ENCODE measurements around the gene USP26. TPM values are rescaled to one million over a fixed set of nuclear protein-coding genes. Genes with fewer than 3 reads are reported as not detected.

The USP26 gene
- total RNA-seq, 1 donor from 2014 or later = not detected

DNA sequence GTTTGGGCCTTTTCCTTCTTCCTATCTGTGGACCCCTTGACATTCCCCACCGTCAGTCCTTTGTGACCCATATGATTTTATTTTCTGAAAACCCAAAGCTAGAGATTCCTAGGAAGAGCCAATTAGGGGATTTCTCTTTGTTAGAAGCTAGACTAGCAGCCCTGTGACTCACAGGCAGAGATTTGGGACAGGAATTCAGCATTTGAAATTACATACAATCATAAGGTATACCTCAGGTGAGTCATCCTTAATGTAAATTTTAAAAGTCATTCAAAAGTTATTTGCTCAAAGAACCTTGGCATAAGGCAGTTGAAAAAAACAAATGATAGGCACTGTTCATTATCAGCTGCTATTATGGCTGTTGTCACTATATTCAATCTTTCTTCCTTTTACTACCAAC is 40.6 kb downstream of the USP26 start:
- no peak overlapping the region for H3K4me3 ChIP-seq (ENCODE audit: insufficient read depth, low read depth, low read length)
- no peaks in the 10 kb centered on the region for H4K20me1 ChIP-seq (ENCODE audit: insufficient read depth, low read length)
- DNase-seq (ENCODE audit: low read depth) = no peak
- no peak overlapping the region for H3K27ac ChIP-seq (ENCODE audit: low read depth, low read length)
- no peak overlapping the region for H3K9ac ChIP-seq (ENCODE audit: low read length)
- Mint-ChIP-seq H3K9me3 (ENCODE audit: unreplicated experiment) (no peaks in the 10 kb centered on the region), H3K27ac (ENCODE audit: unreplicated experiment) (no peak overlapping the region), H3K27me3 (ENCODE audit: low read depth, unreplicated experiment) (no peaks in the 10 kb centered on the region), H3K36me3 (ENCODE audit: low read depth, unreplicated experiment) (no peaks in the 10 kb centered on the region), H3K4me3 (ENCODE audit: unreplicated experiment) (no peak overlapping the region), H3K4me1 (ENCODE audit: low read depth, unreplicated experiment) (peaks cover 28% of the 10 kb centered on the region)
- H3K79me2 ChIP-seq (ENCODE audit: insufficient read depth, low read length) = no peaks in the 10 kb centered on the region
- H2AFZ ChIP-seq (ENCODE audit: low read depth, low read length) = no peak overlapping the region
- no peaks in the 10 kb centered on the region for H3K27me3 ChIP-seq (ENCODE audit: insufficient read depth, low read length)
- TF ChIP-seq, protein P1, sequence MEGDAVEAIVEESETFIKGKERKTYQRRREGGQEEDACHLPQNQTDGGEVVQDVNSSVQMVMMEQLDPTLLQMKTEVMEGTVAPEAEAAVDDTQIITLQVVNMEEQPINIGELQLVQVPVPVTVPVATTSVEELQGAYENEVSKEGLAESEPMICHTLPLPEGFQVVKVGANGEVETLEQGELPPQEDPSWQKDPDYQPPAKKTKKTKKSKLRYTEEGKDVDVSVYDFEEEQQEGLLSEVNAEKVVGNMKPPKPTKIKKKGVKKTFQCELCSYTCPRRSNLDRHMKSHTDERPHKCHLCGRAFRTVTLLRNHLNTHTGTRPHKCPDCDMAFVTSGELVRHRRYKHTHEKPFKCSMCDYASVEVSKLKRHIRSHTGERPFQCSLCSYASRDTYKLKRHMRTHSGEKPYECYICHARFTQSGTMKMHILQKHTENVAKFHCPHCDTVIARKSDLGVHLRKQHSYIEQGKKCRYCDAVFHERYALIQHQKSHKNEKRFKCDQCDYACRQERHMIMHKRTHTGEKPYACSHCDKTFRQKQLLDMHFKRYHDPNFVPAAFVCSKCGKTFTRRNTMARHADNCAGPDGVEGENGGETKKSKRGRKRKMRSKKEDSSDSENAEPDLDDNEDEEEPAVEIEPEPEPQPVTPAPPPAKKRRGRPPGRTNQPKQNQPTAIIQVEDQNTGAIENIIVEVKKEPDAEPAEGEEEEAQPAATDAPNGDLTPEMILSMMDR (IDR thresholded peaks at IDR 0.05; ENCODE audit: insufficient read depth, low read depth, low read length) = no peak
- TF ChIP-seq EZH2 (IDR thresholded peaks at IDR 0.05; ENCODE audit: insufficient read depth, low read length) = no peak
- H3K9me3 ChIP-seq (ENCODE audit: insufficient read depth, low read depth, low read length) = no peaks in the 10 kb centered on the region
- no peak overlapping the region for H3K4me2 ChIP-seq (ENCODE audit: low read length)
- H3K36me3 ChIP-seq (ENCODE audit: insufficient read depth, low read length) = no peaks in the 10 kb centered on the region
- FAIRE-seq = no peak
- H3K4me1 ChIP-seq (ENCODE audit: insufficient read depth, low read length) = no peaks in the 10 kb centered on the region

DNA sequence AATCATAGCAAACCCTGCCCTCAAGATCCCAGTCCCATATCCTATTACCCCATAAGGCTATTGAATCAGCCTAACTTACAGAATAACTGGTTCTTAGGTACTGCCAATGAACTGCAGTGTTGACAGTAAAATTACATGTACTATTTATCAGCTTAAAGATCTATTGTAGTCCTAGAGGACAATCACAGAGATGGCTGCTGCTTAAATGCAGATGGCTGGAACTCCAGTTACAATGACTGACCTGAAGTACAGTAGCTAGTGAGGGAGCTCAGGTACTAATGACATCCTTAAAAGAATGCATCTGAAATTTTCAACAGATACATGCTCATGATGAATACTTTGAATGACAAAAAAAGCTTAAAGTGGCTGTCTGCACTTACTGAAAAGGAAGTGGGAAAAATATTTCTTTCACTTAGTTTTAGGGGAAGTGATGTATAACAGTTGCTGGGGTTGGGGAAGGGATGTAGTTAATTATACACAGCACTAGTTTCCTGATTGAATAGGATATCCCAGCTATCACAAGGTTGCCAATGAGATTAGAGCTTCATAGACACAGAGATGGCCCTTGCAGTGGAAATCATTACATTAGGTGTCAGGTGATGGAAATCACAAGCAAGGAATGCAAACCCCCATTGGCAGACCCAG is 42.0 kb downstream of the USP26 start:
- H3K36me3 ChIP-seq (ENCODE audit: insufficient read depth, low read length) = no peaks in the 10 kb centered on the region
- H3K4me1 Mint-ChIP-seq (ENCODE audit: low read depth, unreplicated experiment) = peaks cover 28% of the 10 kb centered on the region
- peak overlapping the region; percentile 66 for H3K27ac Mint-ChIP-seq (ENCODE audit: unreplicated experiment)
- peak; percentile 72 for FAIRE-seq
- no peaks in the 10 kb centered on the region for H3K27me3 ChIP-seq (ENCODE audit: insufficient read depth, low read length)
- no peak for DNase-seq (ENCODE audit: low read depth)
- H4K20me1 ChIP-seq (ENCODE audit: insufficient read depth, low read length) = no peaks in the 10 kb centered on the region
- H2AFZ ChIP-seq (ENCODE audit: low read depth, low read length) = no peak overlapping the region
- H3K9me3 Mint-ChIP-seq (ENCODE audit: unreplicated experiment) = no peaks in the 10 kb centered on the region
- H3K79me2 ChIP-seq (ENCODE audit: insufficient read depth, low read length) = no peaks in the 10 kb centered on the region
- TF ChIP-seq, protein P1 (IDR thresholded peaks at IDR 0.05; ENCODE audit: insufficient read depth, low read depth, low read length) = no peak
- no peak for TF ChIP-seq EZH2 (IDR thresholded peaks at IDR 0.05; ENCODE audit: insufficient read depth, low read length)
- no peak overlapping the region for H3K9ac ChIP-seq (ENCODE audit: low read length)
- no peaks in the 10 kb centered on the region for H3K4me1 ChIP-seq (ENCODE audit: insufficient read depth, low read length)
- no peak overlapping the region for H3K27ac ChIP-seq (ENCODE audit: low read depth, low read length)
- H3K4me3 ChIP-seq (ENCODE audit: insufficient read depth, low read depth, low read length) = no peak overlapping the region
- no peak overlapping the region for H3K4me2 ChIP-seq (ENCODE audit: low read length)
- H3K27me3 Mint-ChIP-seq (ENCODE audit: low read depth, unreplicated experiment) = no peaks in the 10 kb centered on the region
- H3K9me3 ChIP-seq (ENCODE audit: insufficient read depth, low read depth, low read length) = no peaks in the 10 kb centered on the region
- no peak overlapping the region for H3K4me3 Mint-ChIP-seq (ENCODE audit: unreplicated experiment)
- no peaks in the 10 kb centered on the region for H3K36me3 Mint-ChIP-seq (ENCODE audit: low read depth, unreplicated experiment)

DNA sequence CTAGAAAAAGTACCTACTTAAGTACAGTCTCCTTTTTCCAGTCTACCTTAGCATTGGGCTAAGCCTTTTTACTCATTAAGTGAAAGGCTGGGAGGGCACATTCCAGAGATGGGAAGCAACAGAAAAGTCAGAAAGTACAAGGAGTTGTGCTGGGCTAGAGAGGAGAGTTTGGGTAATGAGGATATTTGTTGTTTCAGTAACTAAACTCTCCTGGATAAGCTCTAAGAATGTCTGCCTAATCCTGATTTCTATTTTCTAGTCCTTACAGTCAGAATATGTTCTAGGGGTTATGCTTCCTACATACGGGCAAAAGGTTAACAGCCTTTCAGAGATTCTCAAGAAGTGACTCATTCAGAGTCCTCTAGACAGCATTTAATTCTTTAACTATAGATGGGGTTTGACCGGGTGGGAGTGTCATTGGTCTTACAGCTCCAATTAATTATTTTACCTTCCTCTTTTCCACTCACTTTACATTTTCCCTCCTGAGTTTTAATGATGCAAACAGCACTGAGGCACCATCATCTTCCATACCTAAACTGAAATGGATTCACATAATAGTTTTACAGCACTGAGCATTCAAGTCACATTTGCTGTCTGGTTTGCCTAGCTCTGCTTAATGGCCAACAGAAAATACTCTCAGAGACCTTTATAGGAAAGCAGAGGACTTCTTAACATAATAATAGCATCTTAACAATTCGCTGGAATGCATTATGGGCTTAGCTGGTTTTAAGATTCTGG is 42.9 kb downstream of the USP26 start:
- TF ChIP-seq, protein P1 (IDR thresholded peaks at IDR 0.05; ENCODE audit: insufficient read depth, low read depth, low read length) = no peak
- no peak for TF ChIP-seq EZH2 (IDR thresholded peaks at IDR 0.05; ENCODE audit: insufficient read depth, low read length)
- no peaks in the 10 kb centered on the region for H3K36me3 ChIP-seq (ENCODE audit: insufficient read depth, low read length)
- no peaks in the 10 kb centered on the region for H3K9me3 ChIP-seq (ENCODE audit: insufficient read depth, low read depth, low read length)
- H3K9me3 Mint-ChIP-seq (ENCODE audit: unreplicated experiment) = no peaks in the 10 kb centered on the region
- no peak overlapping the region for H3K4me3 Mint-ChIP-seq (ENCODE audit: unreplicated experiment)
- H3K4me3 ChIP-seq (ENCODE audit: insufficient read depth, low read depth, low read length) = no peak overlapping the region
- H3K79me2 ChIP-seq (ENCODE audit: insufficient read depth, low read length) = no peaks in the 10 kb centered on the region
- FAIRE-seq = peak; percentile 91
- peak overlapping the region; percentile 19 for H3K4me2 ChIP-seq (ENCODE audit: low read length)
- peaks cover 28% of the 10 kb centered on the region for H3K4me1 Mint-ChIP-seq (ENCODE audit: low read depth, unreplicated experiment)
- no peaks in the 10 kb centered on the region for H3K36me3 Mint-ChIP-seq (ENCODE audit: low read depth, unreplicated experiment)
- H3K27me3 Mint-ChIP-seq (ENCODE audit: low read depth, unreplicated experiment) = no peaks in the 10 kb centered on the region
- peak overlapping the region; percentile 66 for H3K27ac Mint-ChIP-seq (ENCODE audit: unreplicated experiment)
- no peak overlapping the region for H3K27ac ChIP-seq (ENCODE audit: low read depth, low read length)
- no peaks in the 10 kb centered on the region for H3K27me3 ChIP-seq (ENCODE audit: insufficient read depth, low read length)
- DNase-seq (ENCODE audit: low read depth) = peak; percentile 31
- no peaks in the 10 kb centered on the region for H3K4me1 ChIP-seq (ENCODE audit: insufficient read depth, low read length)
- no peaks in the 10 kb centered on the region for H4K20me1 ChIP-seq (ENCODE audit: insufficient read depth, low read length)
- no peak overlapping the region for H2AFZ ChIP-seq (ENCODE audit: low read depth, low read length)
- H3K9ac ChIP-seq (ENCODE audit: low read length) = no peak overlapping the region

Data from astrocyte (in vitro differentiated cells and primary cell).